HG02938 (cell line): ENCODE measurements around the gene SPEG.

Experiments used
- ATAC-seq: cut with Tn5 transposase; IDR thresholded peaks from one replicate; pipeline ENCODE4 v1.9.1; 2021; ENCODE audit warnings: mild to moderate bottlenecking, moderate library complexity; ENCODE audit not compliant: unreplicated experiment

The SPEG gene

GRCh38 chr2:219459460-219460311 lies 25.0 kb downstream of the SPEG start:
- ATAC-seq, result peak; percentile 71

GRCh38 chr2:219460424-219460926 lies 25.8 kb downstream of the SPEG start:
- ATAC-seq, result no peak

- ATAC-seq, result no peak
Observed at GRCh38 chr2:219461047-219461514, 26.4 kb downstream of the SPEG start.

GRCh38 chr2:219461669-219462068 lies 27.0 kb downstream of the SPEG start:
- ATAC-seq, result no peak

- ATAC-seq, result no peak
Observed at GRCh38 chr2:219462349-219462748, 27.7 kb downstream of the SPEG start.

GRCh38 chr2:219464286-219465032 lies 29.8 kb downstream of the SPEG start:
- no peak for ATAC-seq

GRCh38 chr2:219465659-219466561 lies 31.3 kb downstream of the SPEG start:
- ATAC-seq, result no peak

GRCh38 chr2:219466816-219467735 lies 32.4 kb downstream of the SPEG start:
- no peak for ATAC-seq

- no peak for ATAC-seq
Observed at GRCh38 chr2:219467736-219468075, 33.1 kb downstream of the SPEG start.

- no peak for ATAC-seq
Observed at GRCh38 chr2:219468410-219469185, 34.0 kb downstream of the SPEG start.

- ATAC-seq, result no peak
Observed at GRCh38 chr2:219469186-219469724, 34.6 kb downstream of the SPEG start.

GRCh38 chr2:219470429-219470828 lies 35.8 kb downstream of the SPEG start:
- no peak for ATAC-seq

GRCh38 chr2:219471476-219472371 lies 37.1 kb downstream of the SPEG start:
- ATAC-seq, result no peak

GRCh38 chr2:219472629-219473187 lies 38.1 kb downstream of the SPEG start:
- no peak for ATAC-seq

GRCh38 chr2:219473511-219473910 lies 38.9 kb downstream of the SPEG start:
- no peak for ATAC-seq

- no peak for ATAC-seq
Observed at GRCh38 chr2:219474285-219475060, 39.8 kb downstream of the SPEG start.

- no peak for ATAC-seq
Observed at GRCh38 chr2:219475278-219475677, 40.6 kb downstream of the SPEG start.
